Measurements from ENCODE around the gene ADRA2C.

The ADRA2C gene

DNA sequence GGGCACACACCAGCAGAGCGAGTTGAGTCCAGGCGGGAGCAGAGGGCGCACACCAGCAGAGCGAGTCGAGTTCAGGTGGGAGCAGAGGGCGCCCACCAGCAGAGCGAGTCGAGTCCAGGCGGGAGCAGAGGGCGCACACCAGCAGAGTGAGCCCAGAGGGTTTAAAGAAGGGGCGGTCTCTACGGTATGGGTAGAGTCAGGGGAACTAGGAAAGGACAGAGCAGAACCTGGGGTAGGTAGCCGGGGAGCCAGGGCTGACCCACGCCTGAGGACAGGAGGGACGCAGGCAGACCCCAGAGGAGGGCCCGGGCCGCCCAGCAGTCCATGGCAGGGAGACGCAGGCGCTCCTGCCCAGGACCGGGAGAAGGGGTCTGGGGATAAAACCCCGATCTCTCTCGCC lies 22.0 kb upstream of the ADRA2C start:
- no peak for TF ChIP-seq CTCF (IDR thresholded peaks at IDR 0.05; ENCODE audit: low read depth, low read length)
- DNase-seq (ENCODE audit: extremely low read depth, low read depth) = no peak

GRCh38 chr4:3744901-3745300 lies 21.3 kb upstream of the ADRA2C start:
- TF ChIP-seq CTCF (IDR thresholded peaks at IDR 0.05; ENCODE audit: low read depth, low read length) = no peak

DNA sequence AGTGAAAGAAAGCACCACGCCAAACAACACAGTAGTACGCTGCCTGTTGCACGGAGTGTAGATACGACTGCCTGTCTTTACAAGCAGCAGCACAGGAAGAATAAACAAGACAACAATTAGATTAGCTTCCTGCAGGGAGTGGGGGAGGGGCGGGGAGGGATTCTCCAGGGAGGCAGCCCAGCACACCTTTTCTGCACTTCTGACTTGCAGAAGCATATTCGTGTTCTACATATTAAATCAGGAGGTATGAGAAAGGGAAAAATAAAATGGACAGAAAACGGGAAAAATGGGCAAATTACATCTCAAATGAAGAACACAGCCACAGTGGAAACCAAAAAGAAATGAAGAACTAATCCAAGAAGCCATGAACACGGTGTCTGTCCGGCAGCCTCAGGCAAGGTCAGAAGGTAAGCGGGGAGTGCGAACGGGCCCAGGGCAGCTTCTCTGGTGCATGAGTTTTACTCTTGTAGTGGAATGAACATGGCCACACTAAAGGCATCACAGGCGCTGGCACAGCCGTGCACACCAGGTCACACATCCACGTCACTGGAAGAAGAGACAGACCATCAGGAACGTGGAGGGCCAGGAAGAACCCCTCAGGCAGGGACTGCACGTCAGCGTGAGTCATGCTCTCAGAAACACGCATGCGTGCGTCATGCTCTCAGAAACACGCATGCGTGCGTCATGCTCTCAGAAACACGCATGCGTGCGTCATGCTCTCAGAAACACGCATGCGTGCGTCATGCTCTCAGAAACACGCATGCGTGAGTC lies 20.1 kb upstream of the ADRA2C start:
- no peak for DNase-seq (ENCODE audit: extremely low read depth, low read depth)
- TF ChIP-seq CTCF (IDR thresholded peaks at IDR 0.05; ENCODE audit: low read depth, low read length) = no peak

More at GRCh38 chr4:3744901-3745300, 21.3 kb upstream of the ADRA2C start:
- DNase-seq (ENCODE audit: extremely low read depth, low read depth) = no peak

GRCh38 chr4:3746701-3747580 lies 19.2 kb upstream of the ADRA2C start:
- no peak for TF ChIP-seq CTCF (IDR thresholded peaks at IDR 0.05; ENCODE audit: low read depth, low read length)
- no peak for DNase-seq (ENCODE audit: extremely low read depth, low read depth)

DNA sequence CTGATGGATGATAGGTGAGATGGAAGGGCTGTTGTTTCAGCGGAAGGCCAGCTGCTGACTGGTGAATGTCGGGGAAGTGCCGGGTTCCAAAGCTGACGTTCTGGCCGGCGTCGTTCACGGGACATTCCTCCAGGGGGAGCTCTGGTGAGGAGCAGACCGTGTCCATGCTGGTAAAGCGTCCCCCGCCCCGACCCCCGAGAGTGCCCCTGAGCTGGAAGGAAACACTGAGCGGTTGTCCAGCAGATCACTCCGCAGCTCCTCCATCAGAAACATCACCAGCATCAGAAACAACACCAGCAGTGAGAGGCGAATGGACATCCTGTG lies 18.6 kb upstream of the ADRA2C start:
- no peak for DNase-seq (ENCODE audit: extremely low read depth, low read depth)
- peak; percentile 21 for TF ChIP-seq CTCF (IDR thresholded peaks at IDR 0.05; ENCODE audit: low read depth, low read length)

DNA sequence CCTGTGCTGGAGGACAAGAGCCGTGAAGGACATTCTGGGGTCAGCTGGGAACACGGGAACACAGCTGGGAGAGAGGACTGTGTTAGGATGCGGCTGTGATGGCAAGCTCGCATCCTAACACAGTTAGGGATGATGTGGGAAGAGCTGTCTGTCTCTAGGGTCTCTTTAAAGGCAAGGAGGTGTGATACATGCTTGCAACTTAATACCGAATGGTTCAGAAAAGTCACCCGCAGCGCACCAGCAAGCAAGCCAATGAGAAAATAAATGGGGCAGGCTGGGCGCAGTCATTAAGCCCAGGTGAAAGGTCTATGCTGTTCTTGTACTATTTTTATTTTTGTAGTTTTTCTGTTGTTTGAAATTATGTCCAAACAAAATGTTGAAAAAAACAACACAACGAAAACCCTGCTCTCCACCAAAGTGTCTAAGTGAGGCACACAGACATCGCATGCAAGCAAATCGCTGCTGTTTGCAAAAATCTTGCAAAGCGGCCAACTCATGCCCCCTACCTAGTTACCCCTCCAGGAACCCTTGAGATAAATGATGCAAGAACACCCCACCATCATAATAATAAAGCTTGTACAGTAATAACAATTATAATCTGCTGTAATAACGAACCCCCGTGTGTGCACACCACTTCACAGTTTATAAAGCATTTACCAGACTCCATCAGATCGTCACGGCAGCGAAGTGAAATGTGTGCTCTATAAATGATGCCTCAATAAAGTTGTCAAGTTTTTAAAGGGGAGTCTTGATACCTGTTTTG lies 17.9 kb upstream of the ADRA2C start:
- no peak for DNase-seq (ENCODE audit: extremely low read depth, low read depth)
- no peak for TF ChIP-seq CTCF (IDR thresholded peaks at IDR 0.05; ENCODE audit: low read depth, low read length)
